ENCODE data around the gene NFIA.

GRCh38 chr1:61300899-61301298, 218.5 kb downstream of the NFIA start:
- TF ChIP-seq CTCF (conservative IDR thresholded peaks at IDR 0.05; ENCODE audit: low read length) (no peak), EZH2phosphoT487 (IDR thresholded peaks at IDR 0.05; ENCODE audit: borderline replicate concordance) (no peak)

All from Loucy (cell line).